OCI-LY7 (cell line): ENCODE measurements around the gene DBF4. TPM values are rescaled to one million over a fixed set of nuclear protein-coding genes. Genes with fewer than 3 reads are reported as not detected.

Experiments
- BruUV-seq: library from RNA; stranded (reverse); fragments of 400-500 nt; replicated peaks from 2 replicates; lab custom pipeline; 2021; lab: Mats Ljungman, UMichigan
- CTCF ChIA-PET: fragments of 300-600 bp; sonication (Branson Sonifier 250); formaldehyde crosslinking; loops from one replicate; lab custom pipeline; 2022; ENCODE audit warnings: antibody characterized with exemption; ENCODE audit not compliant: unreplicated experiment; lab: Charles Lee
- POLR2A ChIA-PET: fragments of 300-600 bp; sonication (Branson Sonifier 250); formaldehyde crosslinking; loops from one replicate; lab custom pipeline; 2022; ENCODE audit warnings: antibody characterized with exemption; lab: Charles Lee
- DNase-seq: peaks from one replicate; pipeline ENCODE4 v3.0.0-alpha.2; 2015; ENCODE audit warnings: low spot score
- H2AFZ ChIP-seq: fragments of 200-600 bp; sonication (generic), shearing (Covaris generic); 2 replicates; pipeline ENCODE4 v1.6.1; 2014; ENCODE audit warnings: mild to moderate bottlenecking, antibody characterized with exemption, low read length, moderate library complexity
- H3K27ac ChIP-seq: fragments of 200-600 bp; sonication (generic); 2 replicates; pipeline ENCODE4 v1.5.1; 2014; ENCODE audit warnings: mixed run types, low read depth, mild to moderate bottlenecking, moderate library complexity, low read length, inconsistent platforms; ENCODE audit not compliant: poor library complexity, severe bottlenecking
- H3K36me3 ChIP-seq: fragments of 200-600 bp; sonication (generic); 2 replicates; pipeline ENCODE4 v1.6.1; 2014; ENCODE audit warnings: mild to moderate bottlenecking, antibody characterized with exemption, low read length, moderate library complexity, mixed read lengths; ENCODE audit not compliant: insufficient read depth
- H3K4me1 ChIP-seq: fragments of 200-600 bp; sonication (generic); 2 replicates; pipeline ENCODE4 v1.5.1; 2014; ENCODE audit warnings: mild to moderate bottlenecking, low read length; ENCODE audit not compliant: insufficient read depth, poor library complexity, severe bottlenecking
- H3K4me2 ChIP-seq: fragments of 200-600 bp; sonication (generic); 2 replicates; pipeline ENCODE4 v1.6.1; 2014; ENCODE audit warnings: mild to moderate bottlenecking, low read length
- H3K4me3 ChIP-seq: fragments of 200-600 bp; sonication (generic); 2 replicates; pipeline ENCODE4 v1.5.1; 2014; ENCODE audit warnings: mild to moderate bottlenecking, low read depth, low read length; ENCODE audit not compliant: poor library complexity, severe bottlenecking
- H3K79me2 ChIP-seq: fragments of 200-600 bp; sonication (generic); 2 replicates; pipeline ENCODE4 v1.6.1; 2016; ENCODE audit warnings: low read depth, mild to moderate bottlenecking, low read length, moderate library complexity, mixed read lengths; ENCODE audit not compliant: insufficient read depth
- H3K9me2 ChIP-seq: fragments of 200-600 bp; sonication (generic); 2 replicates; pipeline ENCODE4 v1.6.1; 2016; ENCODE audit warnings: mild to moderate bottlenecking, low read length, mixed read lengths; ENCODE audit not compliant: insufficient read depth
- H3K9me3 ChIP-seq: fragments of 200-600 bp; sonication (generic); 2 replicates; pipeline ENCODE4 v1.6.1; 2014; ENCODE audit warnings: mild to moderate bottlenecking, mixed run types, low read length, mixed read lengths
- H4K20me1 ChIP-seq: fragments of 200-600 bp; sonication (generic); 2 replicates; pipeline ENCODE4 v1.6.1; 2014; ENCODE audit warnings: mild to moderate bottlenecking, antibody characterized with exemption, low read length, moderate library complexity, mixed read lengths; ENCODE audit not compliant: insufficient read depth
- CTCF ChIP-seq: fragments of 200-600 bp; sonication (generic); conservative IDR thresholded peaks from 2 replicates; pipeline ENCODE4 v1.5.1; 2014; ENCODE audit warnings: mild to moderate bottlenecking, antibody characterized with exemption, low read length, moderate library complexity, mixed read lengths
- EZH2phosphoT487 ChIP-seq: fragments of 200-600 bp; sonication (generic); IDR thresholded peaks from 2 replicates; pipeline ENCODE4 v1.6.1; 2018; ENCODE audit warnings: low read depth, borderline replicate concordance, mild to moderate bottlenecking, mixed run types, antibody characterized with exemption, low read length, moderate library complexity, mixed read lengths
- intact Hi-C: fragments of 100-400 bp; cut with micrococcal nuclease; formaldehyde crosslinking; loops from one replicate; pipeline ENCODE4 v1.10.0; 2022; ENCODE audit not compliant: unreplicated experiment
- total RNA-seq, 2 experiments: library from RNA; depleted of rRNA in 1 of 2; stranded (reverse); fragments of >200 nt in 1 of 2; shearing (Covaris generic) in 1 of 2; gene quantifications; 2 replicates each; pipeline ENCODE4 v1.2.3, GENCODE V29; 2014 to 2022

The DBF4 gene
- total RNA-seq, 2 experiments from 2014 or later = 95.0 to 99.2 TPM

GRCh38 chr7:87878208-87878735 lies 2.0 kb downstream of the DBF4 start:
- Histone ChIP-seq H2AFZ (no peak overlapping the region), H4K20me1 (peaks cover 44% of the 10 kb centered on the region), H3K27ac (no peak overlapping the region), H3K4me1 (peaks cover 35% of the 10 kb centered on the region), H3K79me2 (peaks cover 92% of the 10 kb centered on the region), H3K4me3 (peak overlapping the region; percentile 94), H3K9me3 (no peaks in the 10 kb centered on the region), H3K36me3 (peaks cover 67% of the 10 kb centered on the region), H3K9me2 (no peaks in the 10 kb centered on the region), H3K4me2 (peak overlapping the region; percentile 76)
- no peak for DNase-seq
- TF ChIP-seq EZH2phosphoT487 = no peak
- no peak for TF ChIP-seq CTCF
- intact Hi-C loops = loop anchor here (5.0 kb wide), 1 partner anchor 721 kb away; no protein-coding TSS in a partner anchor
- BruUV-seq = no TSS peak
- ChIA-PET CTCF (no interaction called here), POLR2A (interaction anchor here (1.2 kb wide), 1 partner anchor 9 kb away, joined by 3 read pairs; no protein-coding TSS in a partner anchor)

- Histone ChIP-seq H2AFZ (no peak overlapping the region), H3K36me3 (peaks cover 97% of the 10 kb centered on the region), H3K9me3 (no peaks in the 10 kb centered on the region), H3K9me2 (no peaks in the 10 kb centered on the region), H3K4me1 (peaks cover 28% of the 10 kb centered on the region), H3K79me2 (peaks cover 95% of the 10 kb centered on the region), H3K4me2 (no peak overlapping the region), H4K20me1 (peaks cover 44% of the 10 kb centered on the region), H3K27ac (no peak overlapping the region), H3K4me3 (no peak overlapping the region)
- DNase-seq = no peak
- ChIA-PET POLR2A (interaction anchor here (0.7 to 1.4 kb wide), 5 partner anchors 19 to 53 kb away, joined by 3 read pairs; no protein-coding TSS in a partner anchor), CTCF (no interaction called here)
- intact Hi-C loops = no loop called here
- BruUV-seq = no TSS peak
- TF ChIP-seq EZH2phosphoT487 = no peak
- TF ChIP-seq CTCF = no peak
Observed at GRCh38 chr7:87882151-87882937, 6.1 kb downstream of the DBF4 start.

GRCh38 chr7:87885018-87885417 lies 8.7 kb downstream of the DBF4 start:
- Histone ChIP-seq H3K9me3 (no peaks in the 10 kb centered on the region), H3K79me2 (peaks cover 90% of the 10 kb centered on the region), H2AFZ (no peak overlapping the region), H3K36me3 (peaks cover 98% of the 10 kb centered on the region), H3K4me3 (no peak overlapping the region), H3K4me2 (no peak overlapping the region), H4K20me1 (peaks cover 50% of the 10 kb centered on the region), H3K4me1 (peaks cover 12% of the 10 kb centered on the region), H3K9me2 (no peaks in the 10 kb centered on the region), H3K27ac (no peak overlapping the region)
- TF ChIP-seq CTCF = 0 out of 2 replicates have a peak, but pooled peaks have one; percentile 18
- TF ChIP-seq EZH2phosphoT487 = no peak
- CTCF ChIA-PET = no interaction called here
- intact Hi-C loops = no loop called here
- POLR2A ChIA-PET = interaction anchor here (0.6 to 1.2 kb wide), 4 partner anchors 10 to 329 kb away, joined by 3 read pairs; partner anchors contain the start of gene ADAM22
- BruUV-seq = no TSS peak
- no peak for DNase-seq
